ENCODE data around the gene SAMD11.

DNA sequence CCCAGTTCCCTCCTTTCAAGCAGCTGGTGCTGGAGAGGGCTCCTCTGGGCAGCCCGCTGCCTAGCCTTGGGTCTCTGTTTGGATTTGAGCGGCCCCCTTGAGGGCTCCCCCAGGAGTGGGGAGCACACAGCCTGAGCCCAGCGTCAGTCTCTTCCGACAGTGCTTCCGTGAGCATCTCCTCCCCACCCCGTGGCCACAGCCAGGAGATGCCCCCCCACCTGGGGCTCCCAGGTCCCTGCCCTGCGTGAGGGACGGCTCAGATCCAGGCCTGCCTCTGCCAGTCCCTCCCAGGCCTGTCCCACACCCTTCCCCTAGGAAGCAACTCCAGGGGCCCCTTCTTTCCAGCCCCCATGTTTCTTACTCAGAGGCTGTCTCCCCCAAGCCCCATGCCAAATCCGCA is 3.5 kb downstream of the SAMD11 start:
- no peak for TF ChIP-seq POLR2A (IDR thresholded peaks at IDR 0.05; ENCODE audit: low read depth, low read length)
- no peak for TF ChIP-seq POLR2AphosphoS5 (IDR thresholded peaks at IDR 0.05; ENCODE audit: low read depth, low read length)
